22Rv1 (cell line): ENCODE data around the gene SEPTIN12.

ENCODE experiments used
- H3K27ac ChIP-seq: fragments of 450-650 bp; 2 replicates; pipeline ENCODE4 v1.5.1; 2017
- ZFX ChIP-seq: fragments of 450-650 bp; IDR thresholded peaks from 2 replicates; pipeline ENCODE4 v1.6.1; 2017; ENCODE audit warnings: antibody characterized with exemption, borderline replicate concordance
- TF ChIP-seq, protein P1 (sequence below): fragments of 450-650 bp; IDR thresholded peaks from 2 replicates; pipeline ENCODE4 v1.5.1; 2017; ENCODE audit warnings: mild to moderate bottlenecking

SEPTIN12 gene

GRCh38 chr16:4813251-4814003 lies 25.3 kb upstream of the SEPTIN12 start:
- no peak overlapping the region for H3K27ac ChIP-seq
- TF ChIP-seq ZFX, result no peak
- TF ChIP-seq, protein P1, sequence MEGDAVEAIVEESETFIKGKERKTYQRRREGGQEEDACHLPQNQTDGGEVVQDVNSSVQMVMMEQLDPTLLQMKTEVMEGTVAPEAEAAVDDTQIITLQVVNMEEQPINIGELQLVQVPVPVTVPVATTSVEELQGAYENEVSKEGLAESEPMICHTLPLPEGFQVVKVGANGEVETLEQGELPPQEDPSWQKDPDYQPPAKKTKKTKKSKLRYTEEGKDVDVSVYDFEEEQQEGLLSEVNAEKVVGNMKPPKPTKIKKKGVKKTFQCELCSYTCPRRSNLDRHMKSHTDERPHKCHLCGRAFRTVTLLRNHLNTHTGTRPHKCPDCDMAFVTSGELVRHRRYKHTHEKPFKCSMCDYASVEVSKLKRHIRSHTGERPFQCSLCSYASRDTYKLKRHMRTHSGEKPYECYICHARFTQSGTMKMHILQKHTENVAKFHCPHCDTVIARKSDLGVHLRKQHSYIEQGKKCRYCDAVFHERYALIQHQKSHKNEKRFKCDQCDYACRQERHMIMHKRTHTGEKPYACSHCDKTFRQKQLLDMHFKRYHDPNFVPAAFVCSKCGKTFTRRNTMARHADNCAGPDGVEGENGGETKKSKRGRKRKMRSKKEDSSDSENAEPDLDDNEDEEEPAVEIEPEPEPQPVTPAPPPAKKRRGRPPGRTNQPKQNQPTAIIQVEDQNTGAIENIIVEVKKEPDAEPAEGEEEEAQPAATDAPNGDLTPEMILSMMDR, result no peak

DNA sequence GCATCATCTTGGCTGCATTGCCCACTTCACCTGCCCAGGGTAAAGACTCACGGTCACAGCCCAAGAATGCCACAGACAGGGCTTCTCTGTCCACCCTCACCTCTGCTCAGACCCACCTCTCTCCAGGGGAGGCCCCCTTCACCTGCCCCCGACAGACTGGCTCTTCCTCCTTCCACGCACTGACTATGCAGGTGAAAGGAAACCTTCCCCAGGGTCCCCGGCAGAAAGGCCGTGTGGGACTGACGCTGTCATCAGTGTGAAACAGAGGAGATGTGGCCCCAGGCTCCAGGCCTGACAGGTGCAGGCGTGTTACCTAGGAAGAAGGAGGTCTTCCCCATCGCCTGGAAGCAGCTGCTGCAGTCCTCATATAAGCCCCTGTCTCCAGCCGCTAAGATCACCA lies 23.6 kb upstream of the SEPTIN12 start:
- TF ChIP-seq ZFX, result no peak
- TF ChIP-seq, protein P1, result no peak
- H3K27ac ChIP-seq, result no peak overlapping the region

DNA sequence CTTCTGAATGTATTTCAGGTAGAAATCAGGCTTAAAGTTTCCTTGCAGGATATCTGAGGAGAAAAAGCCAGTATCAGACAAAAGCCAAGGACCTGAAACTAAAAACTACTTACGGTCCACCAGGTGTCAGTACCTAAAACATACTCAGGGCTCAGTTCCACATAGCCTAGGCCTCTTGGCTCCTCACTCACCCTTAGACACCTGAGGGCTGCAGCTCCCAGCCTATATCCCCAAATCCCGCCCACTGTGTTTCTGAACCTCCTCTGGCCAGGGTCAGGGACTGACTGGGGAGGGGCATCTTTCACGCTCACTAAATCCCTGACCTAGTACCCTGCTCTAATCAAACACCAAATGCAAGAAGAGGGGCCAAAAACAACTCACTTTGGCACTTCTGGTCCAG lies 23.1 kb upstream of the SEPTIN12 start:
- TF ChIP-seq ZFX, result no peak
- TF ChIP-seq, protein P1, result no peak
- no peak overlapping the region for H3K27ac ChIP-seq

DNA sequence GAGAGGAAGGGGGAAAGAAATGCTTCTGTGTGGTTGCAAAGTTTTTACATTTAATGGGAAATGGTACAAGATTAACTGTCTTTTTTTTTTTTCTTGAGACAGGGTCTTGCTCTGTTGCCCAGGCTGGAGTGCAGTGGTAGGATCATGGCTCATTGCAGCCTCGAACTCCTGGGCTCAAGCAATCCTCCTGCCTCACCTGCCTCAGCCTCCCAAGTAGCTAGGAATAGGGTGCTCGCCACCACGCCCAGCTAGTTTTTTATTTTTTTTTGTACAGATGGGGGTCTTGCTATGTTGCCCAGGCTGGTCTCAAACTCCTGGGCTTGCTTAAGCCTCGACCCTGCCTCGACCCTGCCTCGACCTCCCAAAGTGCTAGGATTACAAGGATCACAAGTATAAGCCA lies 18.1 kb upstream of the SEPTIN12 start:
- H3K27ac ChIP-seq, result no peak overlapping the region
- TF ChIP-seq ZFX, result no peak
- TF ChIP-seq, protein P1, result no peak

DNA sequence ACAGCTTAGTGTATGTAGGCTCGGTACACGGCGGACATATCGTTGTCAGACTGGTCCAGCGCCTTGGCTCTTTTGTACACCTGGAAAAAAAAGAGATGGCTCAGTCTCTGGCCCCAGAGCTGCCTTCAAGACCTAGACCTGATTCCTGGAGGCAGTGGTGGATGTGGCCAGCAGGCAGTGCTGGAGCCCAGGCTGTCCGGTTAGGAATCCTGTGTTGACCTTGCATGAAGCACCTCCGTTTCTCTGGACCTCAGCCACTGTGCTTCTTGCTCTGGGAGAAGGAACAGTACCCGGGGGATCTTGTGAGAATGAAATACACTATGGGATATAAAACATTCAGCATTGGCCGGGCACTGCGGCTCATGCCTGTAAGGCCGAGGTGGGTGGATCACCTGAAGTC lies 17.1 kb upstream of the SEPTIN12 start:
- TF ChIP-seq ZFX, result no peak
- TF ChIP-seq, protein P1, result no peak
- H3K27ac ChIP-seq, result no peak overlapping the region

DNA sequence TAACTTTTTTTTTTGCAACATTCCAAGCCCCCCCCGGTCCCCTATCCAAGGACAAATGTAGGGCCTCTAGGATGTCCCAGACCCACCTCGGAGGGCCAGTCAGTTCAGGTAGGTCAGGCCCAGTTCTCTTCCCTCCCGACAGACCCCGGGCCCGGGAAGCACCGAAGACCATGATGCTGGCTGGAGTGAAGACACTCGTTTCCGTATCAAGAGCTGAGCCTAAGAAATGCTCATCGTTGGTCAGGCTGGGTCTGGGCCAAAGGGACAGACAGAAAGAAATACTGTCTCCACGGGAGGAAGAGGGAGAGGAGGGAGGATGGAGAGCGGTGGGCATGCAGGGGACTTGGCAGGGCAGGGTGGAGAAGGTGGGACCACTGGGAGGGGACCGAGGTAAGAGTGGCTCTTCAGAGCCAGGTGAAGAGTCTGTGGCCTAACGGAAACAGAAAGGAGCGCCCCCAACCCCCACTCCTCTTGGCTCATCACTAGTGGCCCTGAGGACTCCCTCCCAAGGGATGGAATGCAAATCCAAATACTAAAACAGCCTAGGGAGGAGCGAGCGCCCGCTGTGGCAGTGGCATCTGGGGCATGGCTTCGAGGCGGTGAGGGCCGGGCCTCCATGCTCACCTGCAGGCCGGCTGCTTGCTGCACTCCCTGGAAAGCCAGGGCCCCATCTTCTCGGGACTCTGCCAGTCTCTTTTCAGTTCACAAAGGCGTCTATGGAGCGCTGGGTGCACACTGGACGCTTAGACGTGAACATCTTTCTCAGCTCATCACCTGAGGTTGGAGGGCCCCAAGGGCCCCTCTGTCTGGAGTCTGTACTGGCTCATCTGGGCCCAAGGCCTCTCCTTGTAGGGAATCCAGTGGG lies 16.0 kb upstream of the SEPTIN12 start:
- TF ChIP-seq, protein P1, result no peak
- TF ChIP-seq ZFX, result no peak
- peak overlapping the region; percentile 94 for H3K27ac ChIP-seq

- TF ChIP-seq ZFX, result no peak
- TF ChIP-seq, protein P1, result no peak
- H3K27ac ChIP-seq, result peak overlapping the region; percentile 94
Measured at GRCh38 chr16:4803401-4803844, 15.3 kb upstream of the SEPTIN12 start.
